Vagina (tissue), 2 donors: Measurements from ENCODE around the gene PRIM1. TPM values are rescaled to one million over a fixed set of nuclear protein-coding genes. Genes with fewer than 3 reads are reported as not detected.
"Not testable (repeated sequence)": the region's sequence is repeated elsewhere in the genome, so short reads cannot be mapped to it uniquely, and the experiment has no call there.

Source experiments
- DNase-seq, 2 donors: peaks; one replicate each; pipeline ENCODE4 v3.0.0-alpha.2; 2017; ENCODE audit errors: extremely low spot score in 2 of 2
- H3K27ac ChIP-seq: fragments of 200-600 bp; sonication (generic); one replicate; pipeline ENCODE4 v1.5.1; 2019
- H3K27me3 ChIP-seq: fragments of 200-600 bp; sonication (generic); one replicate; pipeline ENCODE4 v1.5.1; 2019
- H3K36me3 ChIP-seq, 2 donors: fragments of 200-600 bp; sonication (generic); one replicate each; pipeline ENCODE4 v1.5.1; 2017 to 2019
- H3K4me1 ChIP-seq: fragments of 200-600 bp; sonication (generic); one replicate; pipeline ENCODE4 v1.5.1; 2019
- H3K4me3 ChIP-seq, 2 donors: fragments of 200-600 bp; sonication (generic); 1 replicate in 1 of 2; 2 replicates in 1 of 2; pipeline ENCODE4 v1.5.1; 2016 to 2019
- H3K9me3 ChIP-seq: fragments of 200-600 bp; sonication (generic); one replicate; pipeline ENCODE4 v1.5.1; 2019
- POLR2A ChIP-seq, 2 donors: fragments of 450-650 bp; IDR thresholded peaks; one replicate each; pipeline ENCODE4 v1.6.1; 2017; ENCODE audit warnings: antibody characterized with exemption in 2 of 2, mild to moderate bottlenecking in 2 of 2, moderate library complexity in 2 of 2
- POLR2AphosphoS5 ChIP-seq, 2 donors: sonication (generic); formaldehyde crosslinking; IDR thresholded peaks; one replicate each; pipeline ENCODE4 v1.9.0; 2017; ENCODE audit warnings: antibody characterized with exemption in 2 of 2, mild to moderate bottlenecking in 2 of 2, low read depth in 1 of 2; ENCODE audit not compliant: insufficient read depth in 1 of 2
- intact Hi-C: fragments of 100-400 bp; cut with DNase I; formaldehyde crosslinking; loops from one replicate; pipeline ENCODE4 v1.15.1; 2023
- total RNA-seq: library from RNA; depleted of rRNA; stranded (reverse); fragments of >200 nt; gene quantifications from one replicate; pipeline ENCODE4 v1.2.3, GENCODE V29; 2016
- TF ChIP-seq, protein P1 (sequence below), 3 experiments: fragments of 450-650 bp in 2 of 3; fragments of 200-600 bp in 1 of 3; sonication (generic) in 1 of 3; IDR thresholded peaks; one replicate each; pipeline ENCODE4 v1.5.1; 2017 to 2019; ENCODE audit warnings: antibody characterized with exemption in 3 of 3, mild to moderate bottlenecking in 2 of 3, moderate library complexity in 2 of 3

The PRIM1 gene
- total RNA-seq: 12.8 TPM

DNA sequence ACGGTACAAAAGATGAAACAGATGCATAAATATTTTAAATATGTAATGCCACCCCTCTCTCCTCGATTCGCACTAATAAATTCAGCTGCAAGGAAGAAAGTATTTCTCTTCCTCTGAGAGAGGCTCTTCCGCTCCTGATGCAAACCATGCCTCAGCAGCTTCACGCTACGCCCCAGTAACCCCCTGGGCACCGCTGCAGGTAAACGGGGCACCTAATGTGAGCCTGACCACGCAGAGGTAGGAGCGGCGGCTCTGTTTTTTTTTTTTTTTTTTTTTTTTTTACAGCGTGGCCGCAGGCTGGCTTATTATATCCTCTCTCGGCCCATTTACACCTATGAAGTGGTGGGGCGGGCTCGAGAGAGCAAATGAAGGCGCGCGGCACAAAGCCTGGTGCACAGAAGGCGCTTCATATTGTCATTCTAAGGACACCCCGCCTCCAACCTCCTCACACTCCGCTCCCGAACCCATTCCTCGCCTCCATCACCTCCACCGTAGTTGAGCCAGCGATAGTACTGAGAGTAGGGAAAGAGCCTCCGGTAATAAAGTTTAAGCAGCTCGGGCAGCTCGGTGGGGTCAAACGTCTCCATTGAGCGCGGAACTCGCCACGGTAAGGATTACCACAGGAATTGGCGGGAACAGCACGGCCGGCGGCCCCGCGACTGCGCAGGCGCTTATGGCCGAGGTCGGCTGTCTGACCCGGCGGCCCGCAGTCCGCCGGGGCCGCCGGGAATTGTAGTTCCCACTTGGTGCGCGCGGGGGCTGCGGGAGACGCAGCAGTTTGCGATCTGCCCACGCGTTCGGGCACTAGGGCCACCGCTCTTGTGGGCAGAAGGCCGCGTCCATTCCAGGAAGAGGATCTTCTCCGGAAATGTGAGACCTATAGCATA lies at the start of gene PRIM1:
Gene PRIM1 (minus strand): TSS at position 612 of the 887 bp plus-strand sequence. CDS start 25 bp downstream, at position 587.
- TF ChIP-seq, protein P1, sequence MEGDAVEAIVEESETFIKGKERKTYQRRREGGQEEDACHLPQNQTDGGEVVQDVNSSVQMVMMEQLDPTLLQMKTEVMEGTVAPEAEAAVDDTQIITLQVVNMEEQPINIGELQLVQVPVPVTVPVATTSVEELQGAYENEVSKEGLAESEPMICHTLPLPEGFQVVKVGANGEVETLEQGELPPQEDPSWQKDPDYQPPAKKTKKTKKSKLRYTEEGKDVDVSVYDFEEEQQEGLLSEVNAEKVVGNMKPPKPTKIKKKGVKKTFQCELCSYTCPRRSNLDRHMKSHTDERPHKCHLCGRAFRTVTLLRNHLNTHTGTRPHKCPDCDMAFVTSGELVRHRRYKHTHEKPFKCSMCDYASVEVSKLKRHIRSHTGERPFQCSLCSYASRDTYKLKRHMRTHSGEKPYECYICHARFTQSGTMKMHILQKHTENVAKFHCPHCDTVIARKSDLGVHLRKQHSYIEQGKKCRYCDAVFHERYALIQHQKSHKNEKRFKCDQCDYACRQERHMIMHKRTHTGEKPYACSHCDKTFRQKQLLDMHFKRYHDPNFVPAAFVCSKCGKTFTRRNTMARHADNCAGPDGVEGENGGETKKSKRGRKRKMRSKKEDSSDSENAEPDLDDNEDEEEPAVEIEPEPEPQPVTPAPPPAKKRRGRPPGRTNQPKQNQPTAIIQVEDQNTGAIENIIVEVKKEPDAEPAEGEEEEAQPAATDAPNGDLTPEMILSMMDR (IDR thresholded peaks at IDR 0.05): peak in 1 of 3 experiments; percentile 8
- TF ChIP-seq POLR2A (IDR thresholded peaks at IDR 0.05) (peak in 1 of 2 donors; percentile 17), POLR2AphosphoS5 (IDR thresholded peaks at IDR 0.05; ENCODE audit: insufficient read depth in 1 of 2, low read depth in 1 of 2) (peak; percentile 47 to 82)
- no peak for DNase-seq
- Histone ChIP-seq H3K4me3 (peak within 1 kb of the TSS; percentile 57 to 65), H3K36me3 (no peaks in the 10 kb centered on the region), H3K27me3 (no peaks in the 10 kb centered on the region), H3K9me3 (no peaks in the 10 kb centered on the region), H3K27ac (peak within 1 kb of the TSS; percentile 80), H3K4me1 (peaks cover 11% of the 10 kb centered on the region)
- intact Hi-C loops: no loop called here

DNA sequence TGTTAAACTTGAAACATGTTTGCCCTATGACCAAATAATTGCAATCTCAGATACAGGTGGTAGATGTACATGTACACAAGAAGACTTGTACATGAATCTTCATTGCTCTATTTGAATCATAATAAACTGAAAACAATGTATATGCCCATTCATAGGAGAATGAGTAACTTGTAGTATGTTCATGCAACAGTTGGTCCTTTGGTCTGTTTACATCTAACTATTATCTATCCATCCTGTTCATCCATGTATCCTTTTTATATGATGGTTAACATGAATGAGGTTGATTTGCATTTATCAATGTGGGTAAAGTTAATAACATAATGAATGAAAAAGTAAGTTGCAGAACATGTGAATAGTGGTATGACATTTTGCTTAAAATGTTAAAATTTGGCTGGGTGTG lies 48.1 kb upstream of the PRIM1 start:
- Histone ChIP-seq H3K27ac (no peak overlapping the region), H3K27me3 (no peaks in the 10 kb centered on the region), H3K9me3 (no peaks in the 10 kb centered on the region), H3K4me1 (no peaks in the 10 kb centered on the region), H3K36me3 (no peaks in the 10 kb centered on the region), H3K4me3 (no peak overlapping the region)
- TF ChIP-seq POLR2A (IDR thresholded peaks at IDR 0.05): no peak
- TF ChIP-seq, protein P1 (IDR thresholded peaks at IDR 0.05): no peak
- TF ChIP-seq POLR2AphosphoS5 (IDR thresholded peaks at IDR 0.05; ENCODE audit: insufficient read depth in 1 of 2, low read depth in 1 of 2): no peak
- intact Hi-C loops: no loop called here
- DNase-seq: no peak

DNA sequence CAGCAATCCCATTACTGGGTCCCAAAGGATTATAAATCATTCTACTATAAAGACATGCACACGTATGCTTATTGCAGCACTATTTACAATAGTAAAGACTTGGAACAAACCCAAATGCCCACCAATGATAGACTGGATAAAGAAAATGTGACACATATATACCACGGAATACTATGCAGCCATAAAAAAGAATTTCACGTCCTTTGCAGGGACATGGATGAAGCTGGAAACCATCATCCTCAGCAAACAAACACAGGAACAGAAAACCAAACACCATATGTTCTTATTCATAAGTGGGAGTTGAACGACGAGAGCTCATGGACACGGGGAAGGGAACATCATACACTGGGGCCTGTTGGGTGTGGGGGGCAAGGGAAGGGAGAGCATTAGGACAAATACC lies 47.2 kb upstream of the PRIM1 start:
- H3K27ac ChIP-seq, H3K4me3 ChIP-seq, DNase-seq, H3K27me3 ChIP-seq, intact Hi-C loops, H3K36me3 ChIP-seq, H3K4me1 ChIP-seq, H3K9me3 ChIP-seq: not testable (repeated sequence)

DNA sequence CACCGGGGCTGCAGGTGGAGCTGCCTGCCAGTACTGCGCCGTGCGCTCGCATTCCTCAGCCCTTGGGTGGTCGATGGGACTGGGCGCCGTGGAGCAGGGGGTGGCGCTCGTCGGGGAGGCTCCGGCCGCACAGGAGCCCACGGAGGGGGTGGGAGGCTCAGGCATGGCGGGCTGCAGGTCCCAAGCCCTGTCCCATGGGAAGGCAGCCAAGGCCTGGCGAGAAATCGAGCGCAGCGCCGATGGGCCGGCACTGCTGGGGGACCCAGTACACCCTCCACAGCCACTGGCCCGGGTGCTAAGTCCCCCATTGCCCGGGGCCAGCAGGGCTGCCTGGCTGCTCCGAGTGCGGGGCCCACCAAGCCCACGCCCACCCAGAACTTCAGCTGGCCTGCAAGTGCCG lies 43.7 kb upstream of the PRIM1 start:
- H3K9me3 ChIP-seq, DNase-seq, H3K27me3 ChIP-seq, H3K27ac ChIP-seq, H3K4me1 ChIP-seq, intact Hi-C loops, H3K4me3 ChIP-seq, H3K36me3 ChIP-seq: not testable (repeated sequence)

DNA sequence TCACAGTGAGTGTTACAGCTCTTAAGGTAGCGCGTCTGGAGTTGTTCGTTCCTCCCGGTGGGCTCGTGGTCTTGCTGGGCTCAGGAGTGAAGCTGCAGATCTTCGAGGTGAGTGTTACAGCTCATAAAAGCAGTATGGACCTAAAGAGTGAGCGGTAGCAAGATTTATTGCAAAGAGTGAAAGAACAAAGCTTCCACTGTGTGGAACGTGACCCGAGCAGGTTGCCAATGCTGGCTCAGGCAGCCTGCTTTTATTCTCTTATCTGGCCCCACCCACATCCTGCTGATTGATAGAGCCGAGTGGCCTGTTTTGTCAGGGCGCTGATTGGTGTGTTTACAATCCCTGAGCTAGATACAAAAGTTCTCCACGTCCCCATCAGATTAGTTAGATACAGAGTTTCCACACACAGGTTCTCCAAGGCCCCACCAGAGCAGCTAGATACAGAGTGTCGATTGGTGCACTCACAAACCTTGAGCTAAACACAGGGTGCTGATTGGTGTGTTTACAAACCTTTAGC lies 43.0 kb upstream of the PRIM1 start:
- H3K4me3 ChIP-seq, DNase-seq, H3K27ac ChIP-seq, H3K36me3 ChIP-seq, intact Hi-C loops, H3K27me3 ChIP-seq, H3K4me1 ChIP-seq, H3K9me3 ChIP-seq: not testable (repeated sequence)

DNA sequence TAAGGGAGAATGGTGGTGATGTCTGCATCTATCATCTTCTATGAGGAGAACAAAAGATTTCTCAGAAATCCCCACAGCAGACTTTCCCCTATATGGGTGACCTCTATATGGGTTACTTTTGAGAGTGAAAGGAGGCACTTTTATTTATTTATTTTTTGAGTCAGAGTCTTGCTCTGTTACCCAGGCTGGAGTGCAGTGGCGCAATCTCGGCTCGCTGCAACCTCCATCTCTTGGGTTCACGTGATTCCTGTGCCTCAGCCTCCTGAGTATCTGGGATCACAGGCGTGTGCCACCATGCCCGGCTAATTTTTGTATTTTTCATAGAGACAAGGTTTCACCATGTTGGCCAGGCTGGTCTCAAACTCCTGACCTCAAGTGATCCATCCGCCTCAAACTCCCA lies 41.0 kb upstream of the PRIM1 start:
- H3K9me3 ChIP-seq, DNase-seq, H3K27ac ChIP-seq, intact Hi-C loops, H3K36me3 ChIP-seq, H3K4me3 ChIP-seq, H3K4me1 ChIP-seq, H3K27me3 ChIP-seq: not testable (repeated sequence)

DNA sequence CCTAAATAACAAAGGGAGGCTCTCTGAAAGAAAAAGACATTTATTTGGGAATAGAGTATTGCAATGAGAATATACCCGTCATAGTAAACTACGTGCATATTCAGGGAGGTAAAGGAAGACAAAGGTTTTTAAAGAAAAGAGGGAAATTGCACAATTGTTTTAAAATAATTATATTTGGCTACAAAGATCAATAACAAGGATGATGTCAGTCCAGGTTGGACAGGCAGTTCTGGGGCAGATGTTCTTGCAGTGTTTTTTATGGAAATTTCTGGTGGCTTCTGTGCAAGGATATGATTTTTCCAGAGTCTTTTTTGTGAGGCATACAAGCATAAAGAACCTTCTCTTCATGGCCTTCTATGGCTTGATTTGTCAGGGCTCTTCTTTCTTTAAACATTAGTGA lies 40.6 kb upstream of the PRIM1 start:
- intact Hi-C loops: no loop called here
- TF ChIP-seq POLR2A (IDR thresholded peaks at IDR 0.05) (no peak), POLR2AphosphoS5 (IDR thresholded peaks at IDR 0.05; ENCODE audit: insufficient read depth in 1 of 2, low read depth in 1 of 2) (no peak)
- TF ChIP-seq, protein P1 (IDR thresholded peaks at IDR 0.05): no peak
- Histone ChIP-seq H3K36me3 (no peaks in the 10 kb centered on the region), H3K4me3 (no peak overlapping the region), H3K4me1 (no peaks in the 10 kb centered on the region), H3K9me3 (no peaks in the 10 kb centered on the region), H3K27ac (no peak overlapping the region), H3K27me3 (no peaks in the 10 kb centered on the region)
- no peak for DNase-seq

DNA sequence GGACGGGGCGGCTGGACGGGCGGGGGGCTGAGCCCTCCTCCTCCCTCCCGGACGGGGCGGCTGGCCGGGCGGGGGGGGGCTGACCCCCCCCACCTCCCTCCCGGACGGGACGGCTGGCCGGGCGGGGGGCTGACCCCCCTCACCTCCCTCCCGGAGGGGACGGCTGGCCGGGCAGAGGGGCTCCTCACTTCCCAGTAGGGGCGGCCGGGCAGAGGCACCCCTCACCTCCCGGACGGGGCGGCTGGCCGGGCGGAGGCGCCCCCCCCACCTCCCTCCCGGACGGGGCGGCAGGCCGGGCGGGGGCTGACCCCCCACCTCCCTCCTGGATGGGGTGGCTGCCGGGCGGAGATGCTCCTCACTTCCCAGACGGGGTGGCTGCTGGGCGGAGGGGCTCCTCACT lies 37.3 kb upstream of the PRIM1 start:
- H3K4me3 ChIP-seq, H3K9me3 ChIP-seq, DNase-seq, intact Hi-C loops, H3K4me1 ChIP-seq, H3K27ac ChIP-seq, H3K27me3 ChIP-seq, H3K36me3 ChIP-seq: not testable (repeated sequence)
